ENCODE results near the gene ADH5.

ADH5 gene

DNA sequence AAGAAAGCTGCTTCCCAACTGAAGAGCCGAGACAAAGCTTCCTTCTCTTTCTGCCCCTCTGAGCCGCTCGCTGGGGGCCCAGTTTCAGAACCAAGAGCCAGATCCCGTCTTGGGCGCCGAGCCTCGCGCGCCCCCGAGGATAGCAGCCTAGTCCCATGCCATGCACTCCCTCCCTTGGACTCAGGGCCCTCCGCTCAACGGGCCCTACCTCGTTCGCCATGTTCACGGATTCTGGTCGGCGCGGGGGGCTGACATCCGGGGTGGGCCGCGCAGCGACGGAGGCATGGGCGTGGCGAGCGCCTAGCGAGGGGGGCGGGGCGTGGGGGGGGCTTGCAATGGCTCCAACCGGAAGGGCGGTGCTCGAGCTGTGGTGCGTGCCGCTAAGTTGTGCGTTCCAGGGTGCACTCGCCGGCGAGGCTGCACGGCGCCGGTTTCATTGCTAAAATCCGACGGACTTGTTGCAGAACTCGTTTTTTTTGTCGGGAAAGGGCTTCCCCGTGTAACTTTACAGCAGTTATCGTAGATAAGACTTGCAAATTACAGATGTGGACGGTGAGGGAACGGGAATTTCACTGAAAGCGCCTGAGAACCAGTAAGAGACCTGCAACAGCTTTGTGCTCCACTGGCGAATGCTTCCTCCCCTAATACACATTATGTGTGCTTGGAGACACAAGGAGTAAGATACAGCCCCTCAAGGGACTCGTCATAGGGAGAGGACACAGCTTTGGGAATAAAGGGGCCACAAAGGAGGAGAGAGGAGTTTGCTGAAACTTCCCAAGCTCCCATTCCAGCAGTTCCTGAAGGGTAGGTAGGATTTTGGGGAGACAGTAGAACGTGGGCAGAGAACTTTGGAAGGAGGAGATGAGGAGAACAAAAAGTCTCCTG lies at the start of gene ADH5 (continued):
- TF ChIP-seq, protein P1, sequence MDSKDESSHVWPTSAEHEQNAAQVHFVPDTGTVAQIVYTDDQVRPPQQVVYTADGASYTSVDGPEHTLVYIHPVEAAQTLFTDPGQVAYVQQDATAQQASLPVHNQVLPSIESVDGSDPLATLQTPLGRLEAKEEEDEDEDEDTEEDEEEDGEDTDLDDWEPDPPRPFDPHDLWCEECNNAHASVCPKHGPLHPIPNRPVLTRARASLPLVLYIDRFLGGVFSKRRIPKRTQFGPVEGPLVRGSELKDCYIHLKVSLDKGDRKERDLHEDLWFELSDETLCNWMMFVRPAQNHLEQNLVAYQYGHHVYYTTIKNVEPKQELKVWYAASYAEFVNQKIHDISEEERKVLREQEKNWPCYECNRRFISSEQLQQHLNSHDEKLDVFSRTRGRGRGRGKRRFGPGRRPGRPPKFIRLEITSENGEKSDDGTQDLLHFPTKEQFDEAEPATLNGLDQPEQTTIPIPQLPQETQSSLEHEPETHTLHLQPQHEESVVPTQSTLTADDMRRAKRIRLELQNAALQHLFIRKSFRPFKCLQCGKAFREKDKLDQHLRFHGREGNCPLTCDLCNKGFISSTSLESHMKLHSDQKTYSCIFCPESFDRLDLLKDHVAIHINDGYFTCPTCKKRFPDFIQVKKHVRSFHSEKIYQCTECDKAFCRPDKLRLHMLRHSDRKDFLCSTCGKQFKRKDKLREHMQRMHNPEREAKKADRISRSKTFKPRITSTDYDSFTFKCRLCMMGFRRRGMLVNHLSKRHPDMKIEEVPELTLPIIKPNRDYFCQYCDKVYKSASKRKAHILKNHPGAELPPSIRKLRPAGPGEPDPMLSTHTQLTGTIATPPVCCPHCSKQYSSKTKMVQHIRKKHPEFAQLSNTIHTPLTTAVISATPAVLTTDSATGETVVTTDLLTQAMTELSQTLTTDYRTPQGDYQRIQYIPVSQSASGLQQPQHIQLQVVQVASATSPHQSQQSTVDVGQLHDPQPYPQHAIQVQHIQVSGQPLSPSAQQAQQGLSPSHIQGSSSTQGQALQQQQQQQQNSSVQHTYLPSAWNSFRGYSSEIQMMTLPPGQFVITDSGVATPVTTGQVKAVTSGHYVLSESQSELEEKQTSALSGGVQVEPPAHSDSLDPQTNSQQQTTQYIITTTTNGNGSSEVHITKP (tag by site-specific recombination; IDR thresholded peaks at IDR 0.05): 0 out of 2 replicates have a peak, but pooled peaks have one; percentile 13
- TF ChIP-seq ZNF10 (tag by site-specific recombination; IDR thresholded peaks at IDR 0.05): no peak

DNA sequence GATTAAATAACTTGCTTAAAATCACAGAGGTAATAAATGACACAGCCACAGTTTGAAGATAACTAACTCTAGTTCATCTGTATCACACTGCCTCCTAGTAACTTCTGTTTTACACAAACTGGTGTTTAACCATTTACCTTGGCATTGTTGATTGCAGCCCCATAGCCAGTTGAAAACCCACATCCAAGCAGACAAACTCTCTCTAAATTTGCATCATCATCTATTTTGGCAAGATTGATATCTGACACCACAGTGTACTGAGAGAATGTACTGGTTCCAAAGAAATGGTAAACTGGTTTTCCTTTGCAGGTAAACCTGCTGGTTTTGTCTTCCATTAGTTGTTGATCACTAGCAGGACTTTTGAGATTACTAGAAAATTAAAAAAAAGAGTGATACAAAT lies 47.7 kb upstream of the ADH5 start:
- Histone ChIP-seq H3K36me3 (ENCODE audit: control insufficient read depth in 2 of 2, insufficient read depth in 1 of 2, low read length in 2 of 2) (no peaks in the 10 kb centered on the region), H3K9me3 (ENCODE audit: control insufficient read depth, insufficient read depth, low read depth, low read length) (no peaks in the 10 kb centered on the region), H3K27ac (ENCODE audit: extremely low read depth, low read depth, low read length) (no peak overlapping the region), H3K4me1 (ENCODE audit: control insufficient read depth, insufficient read depth, low read length) (no peaks in the 10 kb centered on the region), H3K4me3 (ENCODE audit: low read depth, low read length) (no peak overlapping the region)
- TF ChIP-seq, protein P2, sequence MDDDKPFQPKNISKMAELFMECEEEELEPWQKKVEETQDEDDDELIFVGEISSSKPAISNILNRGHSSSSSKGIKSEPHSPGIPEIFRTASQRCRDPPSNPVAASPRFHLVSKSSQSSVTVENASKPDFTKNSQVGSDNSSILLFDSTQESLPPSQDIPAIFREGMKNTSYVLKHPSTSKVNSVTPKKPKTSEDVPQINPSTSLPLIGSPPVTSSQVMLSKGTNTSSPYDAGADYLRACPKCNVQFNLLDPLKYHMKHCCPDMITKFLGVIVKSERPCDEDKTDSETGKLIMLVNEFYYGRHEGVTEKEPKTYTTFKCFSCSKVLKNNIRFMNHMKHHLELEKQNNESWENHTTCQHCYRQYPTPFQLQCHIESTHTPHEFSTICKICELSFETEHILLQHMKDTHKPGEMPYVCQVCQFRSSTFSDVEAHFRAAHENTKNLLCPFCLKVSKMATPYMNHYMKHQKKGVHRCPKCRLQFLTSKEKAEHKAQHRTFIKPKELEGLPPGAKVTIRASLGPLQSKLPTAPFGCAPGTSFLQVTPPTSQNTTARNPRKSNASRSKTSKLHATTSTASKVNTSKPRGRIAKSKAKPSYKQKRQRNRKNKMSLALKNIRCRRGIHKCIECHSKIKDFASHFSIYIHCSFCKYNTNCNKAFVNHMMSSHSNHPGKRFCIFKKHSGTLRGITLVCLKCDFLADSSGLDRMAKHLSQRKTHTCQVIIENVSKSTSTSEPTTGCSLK (tag by site-specific recombination; IDR thresholded peaks at IDR 0.05): no peak
- TF ChIP-seq ZBTB17 (tag by site-specific recombination; IDR thresholded peaks at IDR 0.05) (no peak), ZNF146 (tag by site-specific recombination; IDR thresholded peaks at IDR 0.05) (no peak), ZNF514 (tag by site-specific recombination; IDR thresholded peaks at IDR 0.05) (no peak), ZNF501 (tag by site-specific recombination; IDR thresholded peaks at IDR 0.05) (no peak), BCL11A (tag by site-specific recombination; IDR thresholded peaks at IDR 0.05; ENCODE audit: low read depth) (no peak), ZFP37 (tag by site-specific recombination; IDR thresholded peaks at IDR 0.05) (no peak)
- TF ChIP-seq, protein P3, sequence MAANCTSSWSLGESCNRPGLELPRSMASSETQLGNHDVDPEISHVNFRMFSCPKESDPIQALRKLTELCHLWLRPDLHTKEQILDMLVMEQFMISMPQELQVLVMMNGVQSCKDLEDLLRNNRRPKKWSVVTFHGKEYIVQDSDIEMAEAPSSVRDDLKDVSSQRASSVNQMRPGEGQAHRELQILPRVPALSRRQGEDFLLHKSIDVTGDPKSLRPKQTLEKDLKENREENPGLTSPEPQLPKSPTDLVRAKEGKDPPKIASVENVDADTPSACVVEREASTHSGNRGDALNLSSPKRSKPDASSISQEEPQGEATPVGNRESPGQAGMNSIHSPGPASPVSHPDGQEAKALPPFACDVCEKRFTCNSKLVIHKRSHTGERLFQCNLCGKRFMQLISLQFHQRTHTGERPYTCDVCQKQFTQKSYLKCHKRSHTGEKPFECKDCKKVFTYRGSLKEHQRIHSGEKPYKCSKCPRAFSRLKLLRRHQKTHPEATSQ (tag by site-specific recombination; IDR thresholded peaks at IDR 0.05): no peak
- CTCF ChIA-PET: no interaction called here
- POLR2A ChIA-PET: no interaction called here

DNA sequence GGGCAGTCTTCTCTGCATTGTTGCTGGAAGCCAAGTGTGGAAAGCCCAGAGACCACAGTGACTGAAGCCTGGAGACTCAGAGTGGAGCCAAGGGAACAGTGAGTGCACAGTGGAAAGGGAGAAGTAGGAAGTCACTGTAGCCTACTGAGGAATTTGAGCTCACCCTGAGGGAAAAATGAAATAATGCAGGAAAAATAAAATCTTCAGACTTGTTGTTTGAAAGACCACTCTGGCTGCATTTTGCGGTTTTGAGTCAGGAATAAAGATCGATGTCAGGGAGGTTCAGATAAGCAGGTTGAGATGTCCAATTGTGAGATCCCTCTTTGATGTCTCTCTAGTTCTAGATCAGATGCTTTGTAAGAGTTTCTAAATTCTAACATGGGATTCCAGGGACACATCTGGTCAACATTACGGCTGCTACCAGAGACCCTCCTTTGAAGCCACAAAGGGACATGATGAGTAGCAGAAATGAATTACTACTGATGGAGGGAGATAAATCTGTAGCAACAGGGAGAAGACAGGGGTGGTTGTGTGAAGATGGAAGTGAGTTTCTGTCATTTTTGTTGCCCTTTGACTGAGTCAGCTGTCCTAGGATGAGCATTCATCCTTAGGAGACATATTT lies 47.1 kb upstream of the ADH5 start:
- H3K4me1 ChIP-seq (ENCODE audit: control insufficient read depth, insufficient read depth, low read length): no peaks in the 10 kb centered on the region
- H3K27ac ChIP-seq (ENCODE audit: extremely low read depth, low read depth, low read length): no peak overlapping the region
- no peaks in the 10 kb centered on the region for H3K36me3 ChIP-seq (ENCODE audit: control insufficient read depth in 2 of 2, insufficient read depth in 1 of 2, low read length in 2 of 2)
- no peaks in the 10 kb centered on the region for H3K9me3 ChIP-seq (ENCODE audit: control insufficient read depth, insufficient read depth, low read depth, low read length)
- POLR2A ChIA-PET: no interaction called here
- CTCF ChIA-PET: no interaction called here
- no peak overlapping the region for H3K4me3 ChIP-seq (ENCODE audit: low read depth, low read length)
- TF ChIP-seq ZNF664 (tag by site-specific recombination; IDR thresholded peaks at IDR 0.05) (no peak), GLI4 (tag by site-specific recombination; IDR thresholded peaks at IDR 0.05) (no peak), ZNF37A (tag by site-specific recombination; IDR thresholded peaks at IDR 0.05) (no peak), ZNF707 (tag by site-specific recombination; IDR thresholded peaks at IDR 0.05) (no peak), ZBTB1 (tag by site-specific recombination; IDR thresholded peaks at IDR 0.05) (no peak)
- TF ChIP-seq, protein P4, sequence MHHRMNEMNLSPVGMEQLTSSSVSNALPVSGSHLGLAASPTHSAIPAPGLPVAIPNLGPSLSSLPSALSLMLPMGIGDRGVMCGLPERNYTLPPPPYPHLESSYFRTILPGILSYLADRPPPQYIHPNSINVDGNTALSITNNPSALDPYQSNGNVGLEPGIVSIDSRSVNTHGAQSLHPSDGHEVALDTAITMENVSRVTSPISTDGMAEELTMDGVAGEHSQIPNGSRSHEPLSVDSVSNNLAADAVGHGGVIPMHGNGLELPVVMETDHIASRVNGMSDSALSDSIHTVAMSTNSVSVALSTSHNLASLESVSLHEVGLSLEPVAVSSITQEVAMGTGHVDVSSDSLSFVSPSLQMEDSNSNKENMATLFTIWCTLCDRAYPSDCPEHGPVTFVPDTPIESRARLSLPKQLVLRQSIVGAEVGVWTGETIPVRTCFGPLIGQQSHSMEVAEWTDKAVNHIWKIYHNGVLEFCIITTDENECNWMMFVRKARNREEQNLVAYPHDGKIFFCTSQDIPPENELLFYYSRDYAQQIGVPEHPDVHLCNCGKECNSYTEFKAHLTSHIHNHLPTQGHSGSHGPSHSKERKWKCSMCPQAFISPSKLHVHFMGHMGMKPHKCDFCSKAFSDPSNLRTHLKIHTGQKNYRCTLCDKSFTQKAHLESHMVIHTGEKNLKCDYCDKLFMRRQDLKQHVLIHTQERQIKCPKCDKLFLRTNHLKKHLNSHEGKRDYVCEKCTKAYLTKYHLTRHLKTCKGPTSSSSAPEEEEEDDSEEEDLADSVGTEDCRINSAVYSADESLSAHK (tag by site-specific recombination; IDR thresholded peaks at IDR 0.05): no peak
- TF ChIP-seq, protein P5, sequence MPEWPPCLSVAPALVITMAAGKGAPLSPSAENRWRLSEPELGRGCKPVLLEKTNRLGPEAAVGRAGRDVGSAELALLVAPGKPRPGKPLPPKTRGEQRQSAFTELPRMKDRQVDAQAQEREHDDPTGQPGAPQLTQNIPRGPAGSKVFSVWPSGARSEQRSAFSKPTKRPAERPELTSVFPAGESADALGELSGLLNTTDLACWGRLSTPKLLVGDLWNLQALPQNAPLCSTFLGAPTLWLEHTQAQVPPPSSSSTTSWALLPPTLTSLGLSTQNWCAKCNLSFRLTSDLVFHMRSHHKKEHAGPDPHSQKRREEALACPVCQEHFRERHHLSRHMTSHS (tag by site-specific recombination; IDR thresholded peaks at IDR 0.05): no peak
